ENCODE data around the gene TSLP.
A peak's percentile ranks its signal among the peaks of the same experiment; 100 is the strongest.

Gene TSLP

GRCh38 chr5:111071413-111071812 lies at the start of gene TSLP:
TSS of gene TSLP (plus strand) at chr5:111071713. CDS start at chr5:111071891, 178 bp downstream.
- DNase-seq = no peak

- DNase-seq = no peak
Observed at GRCh38 chr5:111022301-111022700, 49.2 kb upstream of the TSLP start.

DNA sequence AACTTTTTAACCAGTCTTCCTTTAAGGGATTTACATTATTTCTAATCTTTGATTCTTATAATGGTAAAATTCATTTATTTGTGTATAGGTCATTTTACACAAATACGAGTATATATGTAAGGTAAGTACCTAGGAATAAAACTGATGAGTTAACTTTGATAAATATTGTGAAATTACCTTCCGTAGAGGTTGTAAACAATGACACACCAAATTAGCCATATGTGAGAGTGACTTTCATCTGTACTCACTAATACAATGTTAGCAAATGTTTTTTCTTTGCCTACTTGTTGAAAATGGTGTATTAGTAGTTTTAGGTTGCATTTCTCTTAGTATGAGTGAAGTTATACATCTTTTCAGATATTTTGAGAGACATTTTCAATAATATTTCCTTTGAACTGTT lies 42.6 kb upstream of the TSLP start:
- no peak for DNase-seq

- DNase-seq = no peak
Observed at GRCh38 chr5:111043712-111044506, 27.6 kb upstream of the TSLP start.

DNA sequence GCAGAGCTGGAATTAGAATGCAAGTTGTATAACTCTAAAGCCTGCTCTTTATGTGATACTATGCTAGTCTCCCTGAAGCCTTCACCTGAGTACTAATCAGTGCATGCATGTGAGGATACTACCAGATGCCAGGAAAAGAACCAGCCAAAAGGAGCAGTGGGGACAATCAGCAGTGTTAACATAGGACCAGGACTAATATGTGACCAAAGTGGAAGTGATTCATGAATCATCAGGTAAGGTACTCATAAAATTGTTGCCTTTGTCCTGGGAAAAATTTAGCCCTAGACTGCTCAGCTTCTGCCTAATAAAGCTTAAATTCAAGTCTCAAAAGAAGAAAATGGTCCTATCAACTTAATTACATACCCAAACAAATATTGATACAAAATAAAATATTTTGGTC lies 13.4 kb upstream of the TSLP start:
- no peak for DNase-seq

GRCh38 chr5:111060169-111060568 lies 11.3 kb upstream of the TSLP start:
- DNase-seq = no peak

DNA sequence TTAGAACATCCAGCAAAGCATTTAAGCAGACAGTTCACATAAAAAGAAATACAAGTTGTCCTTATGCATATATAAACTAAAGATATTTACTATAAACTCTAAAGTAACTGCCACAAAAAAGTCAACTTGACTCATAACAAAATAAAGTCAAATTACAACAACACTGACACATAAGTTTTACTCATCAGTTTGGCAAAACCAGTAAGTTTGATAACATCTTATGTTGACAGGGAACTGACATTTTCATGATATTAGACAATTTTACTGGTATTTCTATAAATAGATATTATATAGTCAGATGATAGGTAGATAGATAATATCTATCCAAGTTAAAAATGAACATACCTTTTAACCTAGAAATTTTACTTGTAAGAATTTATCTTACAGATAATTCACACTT lies 9.9 kb upstream of the TSLP start:
- no peak for DNase-seq

- no peak for DNase-seq
Observed at GRCh38 chr5:111063709-111064322, 7.7 kb upstream of the TSLP start.

DNA sequence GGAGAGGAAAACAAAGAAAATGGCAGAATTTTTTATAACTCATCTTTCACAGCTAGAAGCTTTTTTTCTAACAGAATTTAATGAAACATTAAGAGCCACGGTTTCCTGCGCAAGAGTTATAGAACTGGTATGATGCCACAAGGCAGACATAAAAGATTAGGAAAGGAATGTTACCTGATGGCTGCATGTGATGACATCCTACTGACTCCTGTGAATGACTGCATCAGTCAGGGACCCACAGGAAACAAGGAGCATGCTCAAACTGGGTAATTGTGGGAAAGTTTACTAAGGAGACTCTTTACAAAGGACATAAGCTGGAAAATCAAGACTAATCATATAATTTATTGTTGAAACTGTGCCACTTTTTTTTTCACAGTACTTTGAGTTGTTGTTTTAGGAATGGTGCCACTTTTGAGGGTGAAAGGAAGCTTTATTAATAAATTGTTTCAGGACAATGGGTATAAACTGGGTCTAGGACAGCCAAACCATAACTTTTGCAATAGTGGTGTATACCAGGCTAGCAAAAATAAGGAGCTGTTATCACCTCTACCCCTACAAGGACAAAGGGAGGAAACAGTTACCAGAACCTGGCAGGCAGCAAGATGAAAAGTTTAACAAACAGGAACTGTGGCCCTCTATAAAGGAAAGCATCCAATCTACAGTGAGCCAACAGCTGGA lies 5.1 kb upstream of the TSLP start:
- no peak for DNase-seq

DNA sequence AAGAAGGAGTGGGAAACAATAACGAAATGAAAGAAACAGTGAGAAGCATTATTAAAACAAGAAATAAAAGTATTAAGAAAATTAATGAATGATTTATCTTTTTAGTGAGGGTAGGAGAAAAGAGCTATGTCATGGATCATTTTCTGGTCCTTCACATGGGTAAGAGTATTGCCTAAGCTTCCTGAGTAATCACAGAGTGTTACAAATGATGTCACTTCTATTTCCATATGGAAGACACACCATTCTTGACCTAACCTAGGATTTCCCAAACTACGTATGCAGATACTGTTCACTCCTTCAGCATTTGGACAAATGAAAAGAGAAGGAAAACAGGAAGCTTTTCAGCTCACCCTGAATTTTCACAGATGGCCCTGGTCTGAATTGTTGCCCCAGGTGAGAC lies 3.3 kb upstream of the TSLP start:
- no peak for DNase-seq

DNA sequence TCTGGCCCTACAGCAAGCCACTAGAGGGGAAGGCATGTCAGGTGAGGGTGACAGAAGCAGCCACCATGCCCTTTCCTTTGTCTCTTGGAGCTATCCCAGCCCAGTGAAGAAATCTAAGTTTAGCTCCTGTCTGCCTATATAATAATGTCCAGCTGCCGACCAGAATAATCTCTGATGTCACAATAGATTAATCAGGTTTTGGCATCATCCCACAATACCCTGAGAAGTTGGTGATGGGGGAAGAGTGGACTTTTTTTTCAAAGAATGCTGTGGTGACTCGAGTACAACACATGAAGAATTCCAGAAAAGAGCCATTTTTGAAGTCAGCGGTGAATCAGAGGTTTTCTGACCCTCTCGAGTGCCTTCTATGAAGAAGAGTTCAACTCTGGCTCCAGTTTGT lies 1.7 kb upstream of the TSLP start:
- no peak for DNase-seq

GRCh38 chr5:111070272-111071134 lies 1.0 kb upstream of the TSLP start:
- no peak for DNase-seq

DNA sequence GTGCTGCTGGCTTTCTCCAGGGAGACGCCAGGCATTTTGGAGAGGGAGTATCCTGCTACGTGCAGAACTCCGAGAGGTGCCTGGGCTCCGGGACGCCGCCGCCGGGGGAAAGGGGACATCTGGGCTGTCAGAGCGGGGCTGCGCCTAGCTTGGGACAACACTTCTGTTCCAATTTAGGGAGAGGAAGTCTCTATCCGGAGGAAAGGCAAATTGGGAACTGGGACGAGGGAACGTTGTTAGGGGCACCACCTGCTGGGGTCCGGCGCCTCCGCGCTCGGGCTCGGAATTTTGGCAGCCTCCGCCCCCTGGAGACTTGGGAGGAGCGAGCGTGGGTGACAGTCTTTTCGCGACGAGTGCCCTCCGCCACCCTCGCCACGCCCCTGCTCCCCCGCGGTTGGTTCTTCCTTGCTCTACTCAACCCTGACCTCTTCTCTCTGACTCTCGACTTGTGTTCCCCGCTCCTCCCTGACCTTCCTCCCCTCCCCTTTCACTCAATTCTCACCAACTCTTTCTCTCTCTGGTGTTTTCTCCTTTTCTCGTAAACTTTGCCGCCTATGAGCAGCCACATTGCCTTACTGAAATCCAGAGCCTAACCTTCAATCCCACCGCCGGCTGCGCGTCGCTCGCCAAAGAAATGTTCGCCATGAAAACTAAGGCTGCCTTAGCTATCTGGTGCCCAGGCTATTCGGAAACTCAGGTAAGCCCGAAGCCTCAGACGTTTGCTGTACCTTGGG lies 1.6 kb downstream of the TSLP start:
- DNase-seq = no peak

DNA sequence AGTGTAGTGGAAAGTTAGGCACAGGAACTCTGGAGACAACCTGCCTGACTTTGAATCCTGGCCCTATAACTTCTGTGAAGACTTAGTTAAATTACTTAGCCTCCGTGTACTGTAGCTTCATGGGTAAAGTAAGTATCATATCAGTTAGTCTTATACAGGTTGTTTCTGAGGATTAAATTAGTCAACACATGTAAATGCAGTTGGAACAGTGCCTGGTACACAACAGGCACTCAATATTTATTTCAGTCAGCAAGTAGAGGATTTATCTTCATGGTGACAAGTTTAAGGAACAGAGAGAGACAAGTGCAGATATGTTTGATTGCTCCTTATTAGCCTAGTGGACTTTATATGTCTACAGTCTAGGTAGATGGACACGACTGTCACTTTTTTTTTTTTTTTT lies 2.7 kb downstream of the TSLP start:
- no peak for DNase-seq

DNA sequence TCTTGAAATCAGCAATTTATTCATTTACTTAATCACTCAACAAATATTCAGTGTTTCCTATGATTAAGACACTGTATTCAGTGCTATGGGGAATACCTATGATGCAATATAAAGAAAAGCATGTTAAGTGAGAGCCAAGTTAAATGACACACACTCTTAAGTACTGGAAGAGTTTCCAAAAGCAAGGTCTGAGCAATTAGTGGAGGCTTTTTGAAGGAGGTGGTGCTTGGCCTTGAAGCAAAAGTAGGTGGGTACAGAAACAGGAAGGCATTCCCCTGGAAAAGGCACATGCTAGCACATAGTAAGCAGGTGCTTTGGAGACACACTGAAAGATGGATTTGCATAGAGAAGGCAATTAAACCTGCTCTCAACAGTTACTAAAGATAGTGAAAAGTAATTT lies 4.0 kb downstream of the TSLP start:
- DNase-seq = no peak

DNA sequence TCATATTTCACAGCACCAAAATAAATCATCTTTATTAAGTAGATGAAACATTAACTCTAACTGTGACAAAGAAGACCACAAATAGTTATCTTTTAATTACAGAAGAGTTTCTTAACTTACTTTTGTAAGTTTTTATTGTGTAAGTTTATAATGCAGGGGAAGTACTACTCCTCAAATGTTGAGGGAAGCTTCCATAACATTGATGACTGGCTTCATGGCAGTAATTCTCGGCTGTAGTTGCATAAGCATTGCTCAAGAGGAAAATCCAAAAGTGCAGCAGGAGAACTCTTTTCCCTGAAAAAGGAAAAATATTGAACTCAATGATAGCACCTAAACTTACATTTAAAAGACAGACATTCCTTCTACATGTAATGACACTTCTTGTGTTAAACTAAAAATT lies 4.6 kb downstream of the TSLP start:
- no peak for DNase-seq

GRCh38 chr5:111077678-111078077 lies 6.2 kb downstream of the TSLP start:
- DNase-seq = no peak

DNA sequence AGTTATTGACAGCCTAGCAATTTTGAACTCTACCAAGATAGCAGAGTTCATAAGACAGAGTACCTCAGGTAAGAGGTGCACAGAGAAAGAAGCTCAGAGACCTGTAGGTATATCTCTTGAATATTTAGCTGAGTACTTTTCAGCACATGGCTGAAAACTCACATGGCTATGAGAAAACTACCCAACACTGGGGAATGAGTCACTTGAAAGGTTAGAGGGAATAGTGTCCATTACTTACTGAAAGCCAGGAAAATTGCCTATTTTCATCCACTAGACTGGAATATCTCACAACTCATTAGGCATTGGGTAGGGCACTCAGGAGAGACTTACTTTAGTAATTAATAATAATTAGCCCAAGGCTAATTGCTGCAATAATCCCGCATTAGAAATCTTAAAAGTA lies 8.3 kb downstream of the TSLP start:
- DNase-seq = no peak

- no peak for DNase-seq
Observed at GRCh38 chr5:111083323-111083722, 11.8 kb downstream of the TSLP start.

DNA sequence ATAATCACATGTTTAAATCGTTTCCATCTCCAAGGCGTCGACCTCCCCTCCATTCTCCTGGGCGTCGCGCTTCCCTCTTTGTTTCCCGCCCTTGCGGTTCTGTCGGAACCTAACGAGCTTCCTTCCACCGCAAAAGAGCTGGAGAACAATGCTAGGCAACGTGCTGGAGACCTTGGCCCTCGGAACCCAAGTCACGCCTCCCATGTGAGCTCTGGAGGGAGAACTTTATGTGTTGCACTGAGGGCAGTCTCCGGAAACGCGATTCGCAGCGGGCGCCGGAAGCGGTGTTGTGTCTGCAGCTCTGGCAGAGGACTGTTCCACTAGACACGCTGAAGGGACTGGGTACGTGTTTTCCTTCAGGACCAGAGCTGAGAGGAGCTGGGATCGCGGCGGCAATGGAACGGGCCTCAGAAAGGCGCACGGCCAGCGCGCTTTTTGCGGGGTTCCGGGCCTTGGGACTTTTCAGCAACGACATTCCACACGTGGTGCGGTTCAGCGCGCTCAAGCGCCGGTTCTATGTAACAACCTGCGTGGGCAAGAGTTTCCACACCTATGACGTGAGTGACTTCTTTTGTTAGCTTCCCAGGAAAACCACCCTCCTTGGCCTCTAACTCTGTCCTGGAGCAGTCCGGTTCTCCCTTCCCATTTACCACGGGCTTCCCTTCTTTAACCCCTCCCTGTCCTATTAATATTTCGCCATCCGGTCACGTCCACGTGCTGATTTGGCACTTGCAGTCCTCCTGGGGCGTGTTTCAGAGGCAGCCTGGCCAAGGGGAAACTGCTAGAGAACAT lies 20.7 kb downstream of the TSLP start, which contains the start of gene WDR36:
WDR36 (plus strand) TSS at position 287 of the 792 bp plus-strand sequence; CDS start at position 396, 109 bp downstream.
- peak; percentile 77 to 87 for DNase-seq

GRCh38 chr5:111095982-111096381 lies 24.5 kb downstream of the TSLP start:
- no peak for DNase-seq

All from hippocampal formation (tissue), 2 donors.